Measurements from ENCODE around the gene A2ML1. TPM values are rescaled to one million over a fixed set of nuclear protein-coding genes. Genes with fewer than 3 reads are reported as not detected.
"Not testable (repeated sequence)": the region's sequence is repeated elsewhere in the genome, so short reads cannot be mapped to it uniquely, and the experiment has no call there.

Gene A2ML1
- total RNA-seq, 1 donor from 2014 or later = not detected

- TF ChIP-seq, protein P1, sequence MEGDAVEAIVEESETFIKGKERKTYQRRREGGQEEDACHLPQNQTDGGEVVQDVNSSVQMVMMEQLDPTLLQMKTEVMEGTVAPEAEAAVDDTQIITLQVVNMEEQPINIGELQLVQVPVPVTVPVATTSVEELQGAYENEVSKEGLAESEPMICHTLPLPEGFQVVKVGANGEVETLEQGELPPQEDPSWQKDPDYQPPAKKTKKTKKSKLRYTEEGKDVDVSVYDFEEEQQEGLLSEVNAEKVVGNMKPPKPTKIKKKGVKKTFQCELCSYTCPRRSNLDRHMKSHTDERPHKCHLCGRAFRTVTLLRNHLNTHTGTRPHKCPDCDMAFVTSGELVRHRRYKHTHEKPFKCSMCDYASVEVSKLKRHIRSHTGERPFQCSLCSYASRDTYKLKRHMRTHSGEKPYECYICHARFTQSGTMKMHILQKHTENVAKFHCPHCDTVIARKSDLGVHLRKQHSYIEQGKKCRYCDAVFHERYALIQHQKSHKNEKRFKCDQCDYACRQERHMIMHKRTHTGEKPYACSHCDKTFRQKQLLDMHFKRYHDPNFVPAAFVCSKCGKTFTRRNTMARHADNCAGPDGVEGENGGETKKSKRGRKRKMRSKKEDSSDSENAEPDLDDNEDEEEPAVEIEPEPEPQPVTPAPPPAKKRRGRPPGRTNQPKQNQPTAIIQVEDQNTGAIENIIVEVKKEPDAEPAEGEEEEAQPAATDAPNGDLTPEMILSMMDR (IDR thresholded peaks at IDR 0.05; ENCODE audit: partially characterized antibody, unreplicated experiment) = no peak
- Mint-ChIP-seq H3K9me3 (ENCODE audit: unreplicated experiment) (peaks cover 6% of the 10 kb centered on the region), H3K4me3 (ENCODE audit: unreplicated experiment) (no peak overlapping the region), H3K27me3 (ENCODE audit: unreplicated experiment) (peaks cover 2% of the 10 kb centered on the region), H3K36me3 (ENCODE audit: unreplicated experiment) (peaks cover 7% of the 10 kb centered on the region), H3K4me1 (ENCODE audit: low read depth, unreplicated experiment) (no peaks in the 10 kb centered on the region), H3K27ac (ENCODE audit: unreplicated experiment) (no peak overlapping the region)
- DNase-seq = no peak
Observed at GRCh38 chr12:8796831-8797626, 25.4 kb upstream of the A2ML1 start.

DNA sequence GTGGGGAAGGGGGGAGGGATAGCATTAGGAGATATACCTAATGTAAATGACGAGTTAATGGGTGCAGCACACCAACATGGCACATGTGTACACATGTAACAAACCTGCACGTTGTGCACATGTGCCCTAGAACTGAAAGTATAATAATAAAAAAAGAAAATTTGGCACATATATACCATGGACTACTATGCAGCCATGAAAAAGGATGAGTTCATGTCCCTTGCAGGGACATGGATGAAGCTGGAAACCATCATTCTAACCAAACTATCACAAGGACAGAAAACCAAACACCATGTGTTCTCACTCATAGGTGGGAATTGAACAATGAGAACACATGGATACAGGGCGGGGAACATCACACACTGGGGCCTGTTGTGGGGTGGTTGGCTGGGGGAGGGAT lies 21.2 kb upstream of the A2ML1 start:
- not testable (repeated sequence) for H3K27ac Mint-ChIP-seq (ENCODE audit: unreplicated experiment); H3K4me3 Mint-ChIP-seq (ENCODE audit: unreplicated experiment); H3K36me3 Mint-ChIP-seq (ENCODE audit: unreplicated experiment); H3K4me1 Mint-ChIP-seq (ENCODE audit: low read depth, unreplicated experiment); H3K27me3 Mint-ChIP-seq (ENCODE audit: unreplicated experiment); DNase-seq; H3K9me3 Mint-ChIP-seq (ENCODE audit: unreplicated experiment)

DNA sequence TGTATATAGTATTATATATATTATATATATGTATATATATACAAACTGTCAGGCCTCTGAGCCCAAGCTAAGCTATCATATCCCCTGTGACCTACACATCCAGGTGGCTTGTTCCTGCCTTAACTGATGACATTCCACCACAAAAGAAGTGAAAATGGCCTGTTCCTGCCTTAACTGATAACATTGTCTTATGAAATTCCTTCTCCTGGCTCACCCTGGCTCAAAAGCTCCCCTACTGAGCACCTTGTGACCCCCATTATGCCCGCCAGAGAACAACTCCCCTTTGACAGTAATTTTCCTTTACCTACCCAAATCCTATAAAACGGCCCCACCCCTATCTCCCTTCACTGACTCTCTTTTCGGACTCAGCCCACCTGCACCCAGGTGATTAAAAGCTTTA lies 17.6 kb upstream of the A2ML1 start:
- not testable (repeated sequence) for H3K36me3 Mint-ChIP-seq (ENCODE audit: unreplicated experiment); H3K27me3 Mint-ChIP-seq (ENCODE audit: unreplicated experiment); H3K4me3 Mint-ChIP-seq (ENCODE audit: unreplicated experiment); DNase-seq; H3K9me3 Mint-ChIP-seq (ENCODE audit: unreplicated experiment); H3K27ac Mint-ChIP-seq (ENCODE audit: unreplicated experiment); H3K4me1 Mint-ChIP-seq (ENCODE audit: low read depth, unreplicated experiment)

DNA sequence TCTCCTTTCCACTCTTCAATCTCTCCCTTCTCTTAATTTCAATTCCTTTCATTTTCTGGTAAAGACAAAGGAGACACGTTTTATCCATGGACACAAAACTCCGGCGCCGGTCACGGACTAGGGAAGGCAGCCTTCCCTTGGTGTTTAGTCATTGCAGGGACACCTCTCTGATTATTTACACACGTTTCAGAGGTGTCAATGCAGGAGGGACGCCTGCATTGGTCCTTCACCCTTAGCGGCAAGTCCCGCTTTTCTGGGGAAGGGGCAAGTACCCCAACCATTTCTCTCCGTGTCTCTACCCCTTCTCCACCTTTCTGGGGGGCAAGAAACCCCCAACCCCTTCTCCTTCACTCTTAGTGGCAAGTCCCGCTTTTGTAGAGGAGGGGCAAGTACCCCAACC lies 16.9 kb upstream of the A2ML1 start:
- DNase-seq; H3K27ac Mint-ChIP-seq (ENCODE audit: unreplicated experiment); H3K4me3 Mint-ChIP-seq (ENCODE audit: unreplicated experiment); H3K27me3 Mint-ChIP-seq (ENCODE audit: unreplicated experiment); H3K36me3 Mint-ChIP-seq (ENCODE audit: unreplicated experiment); H3K9me3 Mint-ChIP-seq (ENCODE audit: unreplicated experiment); H3K4me1 Mint-ChIP-seq (ENCODE audit: low read depth, unreplicated experiment): not testable (repeated sequence)

DNA sequence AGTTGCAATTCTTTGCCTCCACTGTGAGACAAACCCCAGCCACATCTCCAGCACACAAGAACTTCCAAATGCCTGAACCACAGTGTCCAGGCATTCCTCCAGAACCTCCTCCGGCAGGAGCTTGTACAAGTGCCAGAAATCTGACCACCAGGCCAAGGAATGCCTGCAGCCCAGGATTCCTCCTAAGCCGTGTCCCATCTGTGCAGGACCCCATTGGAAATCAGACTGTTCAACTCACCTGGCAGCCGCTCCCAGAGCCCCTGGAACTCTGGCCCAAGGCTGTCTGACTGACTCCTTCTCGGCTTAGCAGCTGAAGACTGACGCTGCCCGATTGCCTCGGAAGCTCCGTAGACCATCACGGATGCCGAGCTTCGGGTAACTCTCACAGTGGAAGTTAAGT lies 15.3 kb upstream of the A2ML1 start:
- not testable (repeated sequence) for H3K27ac Mint-ChIP-seq (ENCODE audit: unreplicated experiment); H3K36me3 Mint-ChIP-seq (ENCODE audit: unreplicated experiment); H3K27me3 Mint-ChIP-seq (ENCODE audit: unreplicated experiment); H3K4me3 Mint-ChIP-seq (ENCODE audit: unreplicated experiment); H3K9me3 Mint-ChIP-seq (ENCODE audit: unreplicated experiment); DNase-seq; H3K4me1 Mint-ChIP-seq (ENCODE audit: low read depth, unreplicated experiment)

DNA sequence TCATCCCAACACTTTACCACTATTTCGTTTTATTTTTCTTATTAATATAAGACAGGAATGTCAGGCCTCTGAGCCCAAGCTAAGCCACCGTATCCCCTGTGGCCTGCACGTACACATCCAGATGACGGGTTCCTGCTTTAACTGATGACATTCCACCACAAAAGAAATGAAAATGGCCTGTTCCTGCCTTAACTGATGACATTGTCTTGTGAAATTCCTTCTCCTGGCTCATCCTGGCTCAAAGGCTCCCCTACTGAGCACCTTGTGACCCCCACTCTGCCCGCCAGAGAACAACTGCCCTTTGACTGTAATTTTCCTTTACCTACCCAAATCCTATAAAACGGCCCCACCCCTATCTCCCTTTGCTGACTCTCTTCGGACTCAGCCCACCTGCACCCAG lies 12.3 kb upstream of the A2ML1 start:
- not testable (repeated sequence) for H3K4me3 Mint-ChIP-seq (ENCODE audit: unreplicated experiment)

GRCh38 chr12:8813572-8814357 lies 8.7 kb upstream of the A2ML1 start:
- Mint-ChIP-seq H3K27ac (ENCODE audit: unreplicated experiment) (no peak overlapping the region), H3K27me3 (ENCODE audit: unreplicated experiment) (peaks cover 2% of the 10 kb centered on the region), H3K9me3 (ENCODE audit: unreplicated experiment) (peaks cover 2% of the 10 kb centered on the region), H3K4me1 (ENCODE audit: low read depth, unreplicated experiment) (peaks cover 4% of the 10 kb centered on the region), H3K4me3 (ENCODE audit: unreplicated experiment) (no peak overlapping the region), H3K36me3 (ENCODE audit: unreplicated experiment) (no peaks in the 10 kb centered on the region)
- TF ChIP-seq, protein P1 (IDR thresholded peaks at IDR 0.05; ENCODE audit: partially characterized antibody, unreplicated experiment) = no peak
- no peak for DNase-seq

More for the DNA sequence above, 12.3 kb upstream of the A2ML1 start:
- not testable (repeated sequence) for DNase-seq; H3K4me1 Mint-ChIP-seq (ENCODE audit: low read depth, unreplicated experiment); H3K27me3 Mint-ChIP-seq (ENCODE audit: unreplicated experiment); H3K36me3 Mint-ChIP-seq (ENCODE audit: unreplicated experiment); H3K9me3 Mint-ChIP-seq (ENCODE audit: unreplicated experiment); H3K27ac Mint-ChIP-seq (ENCODE audit: unreplicated experiment)
